GM10266 (cell line): ENCODE measurements around the gene CCSAP.
"Not testable (repeated sequence)": the region's sequence is repeated elsewhere in the genome, so short reads cannot be mapped to it uniquely, and the experiment has no call there.

ENCODE experiments used
- DNase-seq: peaks from one replicate; pipeline ENCODE4 v3.0.0; 2012; ENCODE audit errors: extremely low spot score
- CTCF ChIP-seq: IDR thresholded peaks from 2 replicates; pipeline ENCODE4 v1.5.1; 2012; ENCODE audit warnings: mild to moderate bottlenecking, low read depth; ENCODE audit not compliant: control insufficient read depth, insufficient read depth; ENCODE audit errors: missing control alignments

The CCSAP gene

GRCh38 chr1:229298887-229299503, 43.9 kb downstream of the CCSAP start:
- no peak for DNase-seq
- TF ChIP-seq CTCF, result no peak

- no peak for TF ChIP-seq CTCF
- no peak for DNase-seq
Observed at GRCh38 chr1:229298420-229298819, 44.4 kb downstream of the CCSAP start.

- no peak for DNase-seq
- TF ChIP-seq CTCF, result no peak
Observed at GRCh38 chr1:229297746-229298145, 45.1 kb downstream of the CCSAP start.

GRCh38 chr1:229296541-229296941, 46.3 kb downstream of the CCSAP start:
- no peak for DNase-seq
- TF ChIP-seq CTCF, result no peak

- no peak for TF ChIP-seq CTCF
Observed at GRCh38 chr1:229295745-229296144, 47.1 kb downstream of the CCSAP start.

GRCh38 chr1:229293528-229294204, 49.2 kb downstream of the CCSAP start:
- DNase-seq, result no peak
- no peak for TF ChIP-seq CTCF

More at GRCh38 chr1:229295745-229296144, 47.1 kb downstream of the CCSAP start:
- DNase-seq, result no peak

- DNase-seq, result not testable (repeated sequence)
Observed at GRCh38 chr1:229291686-229292085, 51.2 kb downstream of the CCSAP start.
